DMS79 treated with DMSO at 0.1 percent for 48 hours (cell line): ENCODE results near the gene ARID1B.

Experiments
- DNase-seq: peaks from one replicate; lab custom pipeline; 2025; lab: John Stamatoyannopoulos, UW

Gene ARID1B

DNA sequence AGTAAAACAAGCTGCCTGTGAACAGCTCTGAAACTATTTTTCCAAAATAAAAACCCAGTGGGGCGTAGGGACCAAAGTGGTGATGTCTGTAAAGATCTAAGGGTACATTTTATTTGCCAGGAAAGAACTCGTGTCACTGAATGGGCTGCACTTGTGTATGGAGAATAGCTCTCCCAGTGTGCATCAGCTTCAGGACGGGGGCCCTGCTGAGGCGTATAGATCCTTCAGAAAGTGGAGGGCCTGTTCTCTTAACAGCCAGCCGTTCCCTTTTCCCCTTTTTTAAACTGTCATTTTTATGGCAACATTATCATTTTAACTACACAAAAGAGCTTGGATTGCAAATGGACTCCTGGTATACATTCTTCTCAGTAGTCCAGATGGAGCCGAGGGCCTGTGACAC, 408.8 kb downstream of the ARID1B start:
- DNase-seq = no peak

DNA sequence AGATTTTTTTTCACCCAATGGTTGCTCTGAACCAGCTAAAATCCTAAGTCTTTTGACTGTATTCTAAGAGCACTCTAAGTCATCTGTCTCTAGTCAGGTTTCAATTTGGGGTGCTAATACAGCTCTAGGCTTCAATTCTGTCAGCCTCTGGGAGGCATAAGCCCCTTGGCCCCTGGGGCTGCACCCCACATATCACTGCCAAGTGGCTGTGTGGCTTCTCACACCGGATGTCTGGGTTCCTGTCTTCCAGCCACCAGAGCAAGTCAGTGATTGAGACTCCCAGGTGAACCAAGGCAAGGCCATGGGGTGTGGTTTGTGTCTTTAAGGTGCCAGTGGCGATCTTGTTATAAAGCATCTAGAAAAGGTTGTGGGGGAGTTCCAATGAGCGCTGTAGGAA, 409.6 kb downstream of the ARID1B start:
- no peak for DNase-seq

DNA sequence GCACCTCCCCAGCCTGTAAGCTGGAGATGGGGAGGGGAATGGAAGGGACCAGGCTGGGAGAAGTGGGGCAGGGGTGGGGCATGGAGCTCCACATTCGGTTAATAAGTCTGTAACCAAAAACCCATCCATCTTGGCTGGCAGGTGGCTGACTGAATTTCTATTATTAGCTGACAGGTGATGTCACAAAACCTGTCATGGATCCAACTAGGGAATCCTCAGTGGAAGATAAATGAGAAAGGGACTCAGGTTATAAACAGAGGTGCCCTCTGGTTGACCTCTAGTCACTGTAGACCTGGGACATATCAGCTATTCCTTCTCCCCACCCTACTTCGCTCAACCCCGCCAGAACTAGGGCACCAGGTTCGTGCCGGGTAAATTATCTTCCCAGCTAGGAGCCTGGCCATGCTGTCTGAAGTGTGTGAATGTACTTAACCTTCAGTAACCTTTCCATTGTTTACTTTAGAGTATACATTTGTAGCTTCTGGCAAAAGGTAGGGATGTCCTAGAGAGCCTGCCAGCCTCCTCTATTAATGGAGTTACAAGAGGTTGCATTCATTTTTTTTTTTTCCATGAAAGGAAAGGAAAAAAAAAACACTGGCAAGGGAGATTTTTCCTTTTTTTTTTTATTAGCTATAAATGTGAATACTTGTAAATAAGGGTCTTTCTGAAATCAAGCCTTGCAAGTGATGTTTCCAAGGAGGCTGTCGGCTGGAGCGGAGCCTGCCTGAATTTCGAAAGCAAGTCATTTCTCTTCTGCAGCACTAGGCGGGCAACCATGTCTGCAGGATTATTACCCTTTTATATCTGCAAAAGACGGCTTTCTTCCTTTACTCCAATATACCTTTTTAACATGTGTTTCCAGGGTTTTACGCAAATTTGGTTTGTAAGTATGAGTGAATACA, 410.3 kb downstream of the ARID1B start:
- DNase-seq = peak; percentile 97

DNA sequence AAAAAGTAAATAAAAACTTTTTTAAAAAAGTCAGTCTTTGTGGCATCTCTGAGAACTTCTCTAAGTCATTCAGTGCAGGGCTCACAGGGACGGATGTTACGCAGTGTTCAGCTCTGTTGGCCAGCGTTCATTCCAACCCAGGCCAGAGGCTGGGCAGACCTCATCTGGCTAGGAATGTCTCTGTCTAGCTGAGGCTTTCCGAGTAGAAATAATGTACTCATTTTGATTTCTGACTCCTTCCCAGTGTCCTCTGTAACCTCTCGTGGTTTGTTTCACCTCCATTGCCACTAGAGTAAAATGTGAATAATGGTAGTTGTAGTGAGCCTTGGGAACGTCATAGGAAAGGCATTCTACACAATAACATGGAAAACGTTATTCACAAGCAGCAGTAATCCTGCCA, 411.0 kb downstream of the ARID1B start:
- DNase-seq = no peak

DNA sequence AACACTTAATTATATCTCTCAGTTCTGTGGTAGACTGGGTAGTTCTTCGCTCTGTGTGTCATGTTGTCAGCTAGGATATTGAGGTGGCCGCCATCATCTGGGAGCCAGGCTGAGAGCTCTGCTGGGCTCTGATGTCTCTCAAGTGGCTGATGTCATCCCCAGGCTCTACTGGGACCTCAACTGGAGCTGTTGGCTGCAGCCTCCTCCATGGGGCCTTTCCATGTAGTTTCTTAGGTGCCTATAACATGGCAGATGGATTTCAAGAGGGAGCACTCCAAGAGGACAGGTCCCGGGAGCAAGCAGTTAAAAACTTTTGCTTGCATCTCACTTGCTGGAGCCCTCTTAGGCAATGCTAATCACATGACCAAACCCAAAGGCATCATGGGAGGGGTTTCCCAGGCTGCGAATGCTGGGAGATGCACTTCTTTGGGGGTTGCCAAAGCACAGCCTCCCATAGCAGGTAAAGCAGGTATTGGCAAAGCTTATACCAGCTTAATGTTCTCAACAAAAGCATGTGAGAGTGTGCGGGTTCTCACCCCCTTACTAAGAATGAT, 416.3 kb downstream of the ARID1B start:
- no peak for DNase-seq

DNA sequence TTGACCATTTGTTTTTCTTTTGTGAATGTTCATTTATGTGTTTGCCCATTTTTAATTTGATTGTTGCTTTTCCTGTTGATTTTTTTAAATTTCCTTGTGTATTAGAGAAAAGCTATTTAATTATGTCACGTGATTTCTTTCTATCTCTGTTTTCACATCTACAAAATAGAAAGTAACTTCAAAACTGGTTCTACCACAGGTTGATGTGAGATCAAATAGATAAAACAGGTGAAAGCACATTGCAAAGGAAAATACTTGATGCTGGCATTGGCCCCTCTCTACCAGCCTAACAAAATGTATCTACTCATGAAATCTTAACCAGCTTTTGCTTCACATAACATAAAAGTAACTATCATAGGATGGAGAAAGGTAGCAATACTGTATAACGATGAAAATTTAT, 416.9 kb downstream of the ARID1B start:
- DNase-seq = no peak

DNA sequence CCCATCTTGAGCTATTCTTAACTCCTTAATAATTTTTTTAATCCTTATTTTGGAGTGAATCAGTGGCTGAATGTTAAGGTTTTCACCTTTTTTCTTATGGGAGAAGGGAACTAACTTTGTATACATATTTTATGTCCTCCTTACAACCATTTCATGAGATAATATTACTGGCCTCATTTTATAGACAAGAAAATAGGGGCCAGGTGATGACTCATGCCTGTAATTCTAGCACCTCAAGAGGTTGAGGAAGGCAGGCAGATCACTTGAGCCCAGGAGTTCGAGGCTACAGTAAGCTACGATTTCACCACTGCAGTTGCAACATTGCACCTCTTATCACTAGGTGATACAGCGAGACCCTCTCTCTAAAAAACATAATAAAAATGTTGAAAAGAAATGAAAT, 417.5 kb downstream of the ARID1B start:
- DNase-seq = no peak

DNA sequence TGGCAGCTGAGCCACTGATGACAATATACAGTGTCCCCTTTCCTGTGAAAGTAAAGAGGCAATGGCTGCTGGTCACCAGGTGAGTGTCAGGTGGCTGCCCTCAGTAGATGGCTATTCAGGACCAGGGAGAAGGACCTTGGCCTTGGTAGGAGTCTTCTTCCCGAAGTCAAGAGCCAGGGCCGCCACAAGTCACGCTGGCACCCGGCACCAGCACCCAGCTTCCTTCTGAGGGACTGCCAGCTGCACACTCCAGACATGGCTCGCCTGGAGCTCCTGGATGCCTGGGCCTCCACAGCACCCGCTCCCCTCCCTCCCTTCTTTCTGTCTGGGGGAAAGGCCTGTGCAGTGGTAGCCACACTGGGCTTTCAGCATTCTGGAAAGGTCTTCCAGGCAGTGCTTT, 419.2 kb downstream of the ARID1B start:
- DNase-seq = no peak

DNA sequence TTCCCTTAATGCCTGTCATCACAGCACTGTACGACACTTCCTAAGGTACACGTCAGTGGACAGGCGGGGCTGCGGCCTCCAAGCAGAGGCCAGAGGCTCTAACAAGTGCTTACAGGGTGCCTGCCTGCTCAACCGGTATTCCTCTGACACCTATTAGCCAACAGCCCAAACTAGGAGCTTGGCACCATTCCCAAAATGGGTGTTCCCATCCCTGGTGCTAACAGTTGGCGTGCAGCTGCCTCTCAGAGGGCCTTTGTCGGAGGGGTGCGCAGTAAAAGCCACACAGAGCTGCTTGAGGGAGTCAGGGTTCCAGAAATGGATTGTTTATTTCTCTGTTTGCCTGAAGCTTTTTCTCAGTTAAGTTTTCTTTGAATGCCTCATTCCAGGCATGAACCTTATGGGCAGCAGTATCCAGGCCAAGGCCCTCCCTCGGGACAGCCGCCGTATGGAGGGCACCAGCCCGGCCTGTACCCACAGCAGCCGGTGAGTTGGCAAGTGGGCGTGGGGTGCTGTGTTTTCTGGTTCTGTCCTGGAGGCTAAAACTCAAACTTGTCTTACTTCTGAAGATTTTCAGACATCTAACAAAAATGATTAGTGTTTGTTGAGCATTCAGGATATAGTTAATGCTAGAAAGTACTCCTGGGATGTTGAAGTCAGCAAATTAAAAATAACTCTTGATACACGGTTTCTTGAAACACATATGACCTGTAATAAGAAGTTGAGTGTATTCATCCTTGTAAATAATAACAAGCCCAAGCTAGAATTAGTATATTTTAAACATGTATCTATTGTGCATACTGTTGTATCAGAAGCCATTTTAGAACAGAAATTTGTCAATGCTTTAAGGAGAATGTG, 421.5 kb downstream of the ARID1B start:
- DNase-seq = peak; percentile 96

DNA sequence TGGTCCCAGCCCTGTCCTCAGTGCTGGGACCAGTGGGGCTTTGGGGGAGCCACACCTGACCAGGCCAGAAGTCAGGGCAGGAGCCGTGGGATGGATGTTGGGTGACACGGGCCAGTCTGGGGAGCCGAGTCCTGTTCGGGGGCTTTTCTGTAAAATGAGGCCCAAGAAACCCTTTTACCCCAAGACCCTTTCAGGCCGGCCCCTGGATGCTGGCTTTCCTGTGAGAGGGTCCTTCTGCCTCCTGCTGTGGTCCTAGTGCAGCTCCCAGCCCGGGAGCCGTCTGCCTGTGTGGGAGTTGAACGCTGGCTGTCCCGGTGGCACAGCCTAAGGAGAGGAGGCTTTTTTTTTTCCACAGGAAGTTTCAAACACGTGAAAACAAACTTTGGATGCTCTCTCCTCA, 422.9 kb downstream of the ARID1B start:
- DNase-seq = no peak

DNA sequence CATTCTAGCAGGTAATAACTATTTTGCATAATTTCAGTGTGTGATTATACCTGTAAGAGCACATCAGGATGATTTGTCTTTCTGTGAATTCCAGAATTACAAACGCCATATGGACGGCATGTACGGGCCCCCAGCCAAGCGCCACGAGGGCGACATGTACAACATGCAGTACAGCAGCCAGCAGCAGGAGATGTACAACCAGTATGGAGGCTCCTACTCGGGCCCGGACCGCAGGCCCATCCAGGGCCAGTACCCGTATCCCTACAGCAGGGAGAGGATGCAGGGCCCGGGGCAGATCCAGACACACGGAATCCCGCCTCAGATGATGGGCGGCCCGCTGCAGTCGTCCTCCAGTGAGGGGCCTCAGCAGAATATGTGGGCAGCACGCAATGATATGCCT, 423.4 kb downstream of the ARID1B start:
- DNase-seq = no peak

DNA sequence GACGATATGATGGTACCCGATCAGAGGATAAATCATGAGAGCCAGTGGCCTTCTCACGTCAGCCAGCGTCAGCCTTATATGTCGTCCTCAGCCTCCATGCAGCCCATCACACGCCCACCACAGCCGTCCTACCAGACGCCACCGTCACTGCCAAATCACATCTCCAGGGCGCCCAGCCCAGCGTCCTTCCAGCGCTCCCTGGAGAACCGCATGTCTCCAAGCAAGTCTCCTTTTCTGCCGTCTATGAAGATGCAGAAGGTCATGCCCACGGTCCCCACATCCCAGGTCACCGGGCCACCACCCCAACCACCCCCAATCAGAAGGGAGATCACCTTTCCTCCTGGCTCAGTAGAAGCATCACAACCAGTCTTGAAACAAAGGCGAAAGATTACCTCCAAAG, 423.9 kb downstream of the ARID1B start:
- no peak for DNase-seq

DNA sequence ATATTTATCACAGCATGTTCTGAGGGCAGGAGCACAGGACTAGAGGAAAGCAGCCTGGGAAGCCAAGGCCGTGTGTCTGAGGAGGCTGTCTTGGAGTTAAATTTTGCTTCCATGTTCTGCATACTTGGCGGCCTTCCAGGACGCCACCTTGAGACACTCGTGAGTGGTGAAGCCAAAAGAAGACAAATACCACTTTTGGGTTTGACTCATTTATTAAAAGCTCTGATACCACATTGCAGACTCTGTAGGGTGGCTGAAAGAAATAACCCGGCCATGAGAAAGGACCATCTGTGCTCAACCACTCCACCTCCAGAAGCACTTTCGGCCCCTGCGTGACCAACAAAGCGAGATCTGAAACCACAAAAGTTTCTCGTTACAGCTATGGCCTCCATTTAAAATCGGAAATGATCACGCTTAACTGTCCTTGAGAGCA, 426.1 kb downstream of the ARID1B start:
- DNase-seq = peak; percentile 97

DNA sequence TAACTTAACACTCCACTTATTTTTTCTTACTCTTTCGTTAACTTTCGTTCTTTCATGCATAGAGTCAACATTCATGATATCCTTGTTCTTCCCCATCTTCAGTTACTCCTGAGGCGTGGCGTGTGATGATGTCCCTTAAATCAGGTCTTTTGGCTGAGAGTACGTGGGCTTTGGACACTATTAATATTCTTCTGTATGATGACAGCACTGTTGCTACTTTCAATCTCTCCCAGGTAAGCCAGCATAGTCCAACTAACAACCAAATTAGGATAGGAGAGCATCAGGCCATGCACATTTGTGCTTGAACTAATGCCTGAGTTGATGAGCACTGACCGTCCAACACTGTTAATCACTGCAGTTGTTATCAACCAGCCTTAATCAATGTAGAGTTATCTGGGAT, 426.6 kb downstream of the ARID1B start:
- DNase-seq = no peak

DNA sequence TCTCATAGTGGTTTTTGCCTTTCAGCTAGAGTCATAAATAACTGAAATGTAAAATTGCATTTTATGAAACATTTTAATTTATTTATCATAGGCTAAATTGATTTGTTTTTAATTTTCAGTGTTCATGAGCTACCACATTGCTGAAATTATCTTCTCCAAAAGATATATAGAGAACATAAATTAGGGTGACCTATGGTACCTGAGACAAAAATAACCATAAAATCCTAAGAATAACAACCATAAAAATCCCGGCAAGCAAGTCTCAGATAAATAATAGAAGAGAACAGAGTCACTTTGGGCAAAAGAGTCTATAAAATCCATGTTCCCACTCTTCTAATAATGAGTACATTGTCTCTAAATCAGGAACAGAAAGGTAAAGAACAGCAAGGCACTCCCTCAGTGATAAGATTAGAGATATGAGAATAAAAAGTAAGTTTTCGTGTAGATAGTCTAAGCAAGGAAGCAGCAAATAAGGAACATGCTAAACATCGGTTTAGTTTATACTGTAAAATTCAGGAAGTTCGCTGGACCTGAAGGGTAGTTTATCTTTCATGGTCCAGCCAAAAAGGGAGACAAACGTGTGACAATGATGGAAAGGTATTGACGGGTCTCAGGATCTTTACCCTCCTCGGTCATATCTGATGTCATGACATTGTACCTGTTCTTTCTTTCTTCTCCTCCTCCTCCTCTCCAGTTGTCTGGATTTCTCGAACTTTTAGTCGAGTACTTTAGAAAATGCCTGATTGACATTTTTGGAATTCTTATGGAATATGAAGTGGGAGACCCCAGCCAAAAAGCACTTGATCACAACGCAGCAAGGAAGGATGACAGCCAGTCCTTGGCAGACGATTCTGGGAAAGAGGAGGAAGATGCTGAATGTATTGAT, 428.5 kb downstream of the ARID1B start:
- DNase-seq = no peak

DNA sequence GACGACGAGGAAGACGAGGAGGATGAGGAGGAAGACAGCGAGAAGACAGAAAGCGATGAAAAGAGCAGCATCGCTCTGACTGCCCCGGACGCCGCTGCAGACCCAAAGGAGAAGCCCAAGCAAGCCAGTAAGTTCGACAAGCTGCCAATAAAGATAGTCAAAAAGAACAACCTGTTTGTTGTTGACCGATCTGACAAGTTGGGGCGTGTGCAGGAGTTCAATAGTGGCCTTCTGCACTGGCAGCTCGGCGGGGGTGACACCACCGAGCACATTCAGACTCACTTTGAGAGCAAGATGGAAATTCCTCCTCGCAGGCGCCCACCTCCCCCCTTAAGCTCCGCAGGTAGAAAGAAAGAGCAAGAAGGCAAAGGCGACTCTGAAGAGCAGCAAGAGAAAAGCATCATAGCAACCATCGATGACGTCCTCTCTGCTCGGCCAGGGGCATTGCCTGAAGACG, 429.2 kb downstream of the ARID1B start:
- no peak for DNase-seq

DNA sequence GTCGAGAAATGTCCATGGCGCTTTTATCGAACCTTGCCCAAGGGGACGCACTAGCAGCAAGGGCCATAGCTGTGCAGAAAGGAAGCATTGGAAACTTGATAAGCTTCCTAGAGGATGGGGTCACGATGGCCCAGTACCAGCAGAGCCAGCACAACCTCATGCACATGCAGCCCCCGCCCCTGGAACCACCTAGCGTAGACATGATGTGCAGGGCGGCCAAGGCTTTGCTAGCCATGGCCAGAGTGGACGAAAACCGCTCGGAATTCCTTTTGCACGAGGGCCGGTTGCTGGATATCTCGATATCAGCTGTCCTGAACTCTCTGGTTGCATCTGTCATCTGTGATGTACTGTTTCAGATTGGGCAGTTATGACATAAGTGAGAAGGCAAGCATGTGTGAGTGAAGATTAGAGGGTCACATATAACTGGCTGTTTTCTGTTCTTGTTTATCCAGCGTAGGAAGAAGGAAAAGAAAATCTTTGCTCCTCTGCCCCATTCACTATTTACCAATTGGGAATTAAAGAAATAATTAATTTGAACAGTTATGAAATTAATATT, 430.4 kb downstream of the ARID1B start:
- no peak for DNase-seq

DNA sequence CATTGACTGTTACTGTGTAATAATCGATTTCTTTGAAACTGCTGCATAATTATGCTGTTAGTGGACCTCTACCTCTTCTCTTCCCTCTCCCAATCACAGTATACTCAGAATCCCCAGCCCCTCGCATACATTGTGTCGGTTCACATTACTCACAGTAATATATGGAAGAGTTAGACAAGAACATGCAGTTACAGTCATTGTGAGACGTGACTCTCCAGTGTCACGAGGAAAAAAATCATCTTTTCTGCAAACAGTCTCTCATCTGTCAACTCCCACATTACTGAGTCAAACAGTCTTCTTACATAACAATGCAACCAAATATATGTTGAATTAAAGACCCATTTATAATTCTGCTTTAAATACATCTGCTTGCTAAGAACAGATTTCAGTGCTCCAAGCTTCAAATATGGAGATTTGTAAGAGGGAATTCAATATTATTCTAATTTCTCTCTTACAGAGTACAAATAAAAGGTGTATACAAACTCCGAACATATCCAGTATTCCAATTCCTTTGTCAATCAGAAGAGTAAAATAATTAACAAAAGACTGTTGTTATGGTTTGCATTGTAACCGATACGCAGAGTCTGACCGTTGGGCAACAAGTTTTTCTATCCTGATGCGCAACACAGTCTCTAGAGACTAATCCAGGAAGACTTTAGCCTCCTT, 432.8 kb downstream of the ARID1B start:
- DNase-seq = no peak

DNA sequence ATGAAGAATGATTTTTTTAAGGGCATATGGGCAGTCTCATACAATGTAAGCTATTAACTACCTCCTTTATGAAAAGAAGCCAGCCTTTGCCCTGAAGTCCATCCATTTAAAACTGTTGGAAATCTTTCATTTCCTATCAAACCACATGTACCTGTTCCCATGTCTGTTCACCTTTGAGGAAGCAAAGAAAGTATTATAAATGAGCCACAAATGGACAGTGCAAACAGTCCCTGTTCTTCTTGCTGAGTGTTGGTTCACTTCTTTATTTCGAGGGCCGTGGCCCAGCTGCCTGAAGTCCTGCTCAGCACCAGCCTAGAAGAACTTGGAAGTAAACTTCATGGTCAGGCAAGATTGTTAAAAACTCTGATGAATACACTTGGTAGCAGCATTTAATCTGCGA, 433.8 kb downstream of the ARID1B start:
- no peak for DNase-seq

DNA sequence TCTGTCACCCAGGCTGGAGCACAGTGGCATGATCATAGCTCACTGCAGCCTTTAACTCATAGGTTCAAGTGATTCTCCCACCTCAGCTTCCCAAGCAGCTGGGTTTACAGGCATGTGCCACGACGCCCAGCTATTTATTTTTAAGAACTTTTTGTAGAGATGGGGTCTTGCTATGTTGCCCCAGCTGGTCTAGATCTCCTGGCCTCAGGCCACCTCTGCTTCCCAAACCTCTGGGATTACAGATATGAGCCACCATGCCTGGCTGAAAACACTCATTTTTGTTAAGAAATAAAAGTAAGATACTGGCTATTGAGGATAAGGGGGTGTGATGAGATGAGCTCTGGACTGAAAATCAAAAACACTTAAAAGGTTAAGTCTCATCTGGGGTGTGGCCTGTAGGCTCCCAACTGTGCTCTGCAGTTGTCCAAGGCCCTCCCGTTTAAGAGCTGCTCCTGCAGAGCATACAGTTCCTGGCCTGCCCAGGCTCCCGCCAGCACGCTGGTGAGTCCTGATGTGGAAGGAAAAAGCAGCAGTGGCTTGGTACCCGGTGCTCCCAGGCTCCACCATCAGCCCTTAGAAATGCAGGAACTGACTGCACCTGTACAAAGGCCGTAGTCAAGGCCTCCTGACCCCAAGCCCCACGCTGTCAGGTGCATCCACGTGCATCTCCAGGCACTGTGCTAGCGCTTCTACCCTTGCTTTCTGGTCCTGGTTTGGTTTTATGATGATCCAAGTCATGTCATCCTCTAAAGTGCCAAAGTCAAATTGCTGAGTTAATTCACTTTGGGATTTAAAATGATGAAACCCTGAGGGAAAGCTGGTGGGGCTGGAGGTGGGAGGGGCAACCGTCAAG, 434.7 kb downstream of the ARID1B start:
- DNase-seq = no peak
